ENCODE results near the gene ACOX2.
A peak's percentile ranks its signal among the peaks of the same experiment; 100 is the strongest.

The ACOX2 gene

DNA sequence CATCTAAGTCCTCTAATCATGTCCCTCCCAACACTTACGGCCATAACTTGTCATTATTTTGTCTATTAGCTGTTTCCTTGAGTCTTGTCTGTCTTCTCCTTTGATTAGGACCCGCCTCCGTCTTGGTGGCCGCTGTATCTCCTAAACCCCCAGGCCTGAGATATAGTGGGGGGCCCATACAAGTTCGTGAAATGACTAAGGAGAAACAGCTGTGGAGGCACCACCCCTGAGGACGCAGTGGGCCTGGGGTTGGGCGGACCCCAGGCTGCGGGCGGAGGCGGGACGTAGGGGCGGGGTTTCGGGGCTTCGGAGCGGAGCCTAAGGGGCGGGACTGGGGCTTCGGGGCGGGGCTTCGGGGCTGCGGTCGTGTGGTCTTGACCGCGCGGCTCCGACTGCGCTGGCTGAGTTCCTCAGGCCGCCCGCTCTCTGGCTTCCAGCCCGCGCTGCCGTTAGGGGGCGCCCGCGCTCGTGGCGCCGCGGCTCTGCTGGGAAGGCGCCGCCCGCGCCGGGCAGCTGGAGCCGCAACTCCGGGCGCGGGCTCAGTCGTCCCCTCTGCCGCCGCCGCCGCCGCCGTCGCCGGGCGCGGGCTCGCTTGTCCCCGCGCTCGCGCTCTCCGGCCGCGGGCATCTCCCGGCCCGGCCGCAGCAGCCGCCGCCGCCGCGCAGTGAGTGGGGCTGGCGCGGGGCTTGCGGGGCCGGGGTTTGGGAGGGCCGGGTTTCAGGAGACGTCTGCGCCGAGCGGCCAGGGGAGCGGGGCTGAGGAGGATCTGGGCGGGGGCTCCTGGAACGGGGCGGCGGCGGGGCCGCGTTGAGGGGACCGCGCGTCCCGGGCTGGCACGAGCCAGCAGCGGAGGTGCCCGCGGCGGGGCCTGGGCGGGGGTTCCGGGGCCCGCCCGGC, 45.2 kb downstream of the ACOX2 start, which contains the start of gene KCTD6:
Gene KCTD6, plus strand, starts transcription at position 591 of the 897 bp plus-strand sequence. CDS start 6,660 bp downstream, outside the sequence.
- Histone ChIP-seq H3K27ac (ENCODE audit: low read depth, low read length) (peak within 1 kb of the TSS; percentile 88), H3K9ac (ENCODE audit: low read length in 5 of 5) (peak within 1 kb of the TSS; percentile 78 to 91 (median 89))

DNA sequence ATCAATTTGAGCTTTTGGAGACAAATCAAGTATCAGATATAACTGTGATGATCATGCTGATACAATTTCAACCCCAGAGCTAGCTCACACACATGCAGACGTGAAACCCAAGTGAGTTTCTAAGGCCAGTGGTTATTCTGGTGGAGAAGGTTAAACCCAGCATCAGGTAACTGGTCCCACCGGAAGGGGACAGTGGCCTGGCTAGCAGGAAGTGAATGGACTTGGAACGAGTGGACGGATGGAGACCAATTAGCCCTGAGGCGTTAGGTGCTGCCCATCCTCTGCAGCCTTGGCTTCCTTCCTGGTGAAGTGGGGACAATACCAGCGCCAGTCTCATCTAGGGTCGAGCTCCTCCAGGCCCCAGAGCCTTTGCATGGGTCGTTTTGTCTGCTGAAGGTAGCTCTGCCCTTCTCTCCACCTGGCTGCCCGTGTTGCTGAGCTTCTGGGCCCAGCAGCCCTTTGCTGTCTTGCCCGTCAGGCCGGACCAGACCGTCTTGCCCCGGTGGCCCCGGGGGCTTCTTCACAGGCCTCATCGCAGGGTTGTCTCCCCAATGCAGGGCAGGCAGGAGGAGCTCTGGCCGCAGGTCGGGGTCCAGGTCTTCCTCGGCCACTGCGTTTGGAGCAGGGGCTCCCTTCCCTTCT, 46.0 kb downstream of the ACOX2 start:
- Histone ChIP-seq H3K27ac (ENCODE audit: low read depth, low read length) (peak overlapping the region; percentile 88), H3K4me3 (ENCODE audit: low read depth in 1 of 5, low read length in 5 of 5) (peak overlapping the region; percentile 68 to 85 (median 74)), H3K9me3 (ENCODE audit: control insufficient read depth in 5 of 5, low read length in 5 of 5) (no peaks in the 10 kb centered on the region), H3K36me3 (ENCODE audit: control insufficient read depth in 5 of 5, insufficient read depth in 5 of 5, low read length in 5 of 5) (no peaks in the 10 kb centered on the region), H3K4me1 (ENCODE audit: control insufficient read depth in 5 of 5, insufficient read depth in 5 of 5, low read length in 5 of 5) (peaks cover 15 to 52% (median 42%) of the 10 kb centered on the region in 5 donors), H3K9ac (ENCODE audit: low read length in 5 of 5) (peak overlapping the region; percentile 4 to 86 (median 73)), H3K27me3 (ENCODE audit: control insufficient read depth in 5 of 5, insufficient read depth in 4 of 5, low read length in 5 of 5) (peaks cover 0 to 4% (median 0%) of the 10 kb centered on the region in 5 donors)

More for the DNA sequence above, 45.2 kb downstream of the ACOX2 start, which contains the start of gene KCTD6:
- no peaks in the 10 kb centered on the region for H3K9me3 ChIP-seq (ENCODE audit: control insufficient read depth in 5 of 5, low read length in 5 of 5)
- H3K4me3 ChIP-seq (ENCODE audit: low read depth in 1 of 5, low read length in 5 of 5) = peak within 1 kb of the TSS; percentile 77 to 92 (median 87)
- no peaks in the 10 kb centered on the region for H3K36me3 ChIP-seq (ENCODE audit: control insufficient read depth in 5 of 5, insufficient read depth in 5 of 5, low read length in 5 of 5)
- H3K27me3 ChIP-seq (ENCODE audit: control insufficient read depth in 5 of 5, insufficient read depth in 4 of 5, low read length in 5 of 5) = peaks cover 0 to 4% (median 0%) of the 10 kb centered on the region in 5 donors
- H3K4me1 ChIP-seq (ENCODE audit: control insufficient read depth in 5 of 5, insufficient read depth in 5 of 5, low read length in 5 of 5) = peaks cover 15 to 59% (median 49%) of the 10 kb centered on the region in 5 donors

- H3K27me3 ChIP-seq (ENCODE audit: control insufficient read depth in 5 of 5, insufficient read depth in 4 of 5, low read length in 5 of 5) = peaks cover 0 to 4% (median 0%) of the 10 kb centered on the region in 5 donors
- H3K9me3 ChIP-seq (ENCODE audit: control insufficient read depth in 5 of 5, low read length in 5 of 5) = no peaks in the 10 kb centered on the region
- H3K27ac ChIP-seq (ENCODE audit: low read depth, low read length) = no peak overlapping the region
- H3K4me3 ChIP-seq (ENCODE audit: low read depth in 1 of 5, low read length in 5 of 5) = no peak overlapping the region
- no peak overlapping the region for H3K9ac ChIP-seq (ENCODE audit: low read length in 5 of 5)
- no peaks in the 10 kb centered on the region for H3K36me3 ChIP-seq (ENCODE audit: control insufficient read depth in 5 of 5, insufficient read depth in 5 of 5, low read length in 5 of 5)
- peaks cover 12 to 47% (median 34%) of the 10 kb centered on the region in 5 donors for H3K4me1 ChIP-seq (ENCODE audit: control insufficient read depth in 5 of 5, insufficient read depth in 5 of 5, low read length in 5 of 5)
These were observed 48.0 kb downstream of the ACOX2 start for GRCh38 chr3:58488967-58489366.

DNA sequence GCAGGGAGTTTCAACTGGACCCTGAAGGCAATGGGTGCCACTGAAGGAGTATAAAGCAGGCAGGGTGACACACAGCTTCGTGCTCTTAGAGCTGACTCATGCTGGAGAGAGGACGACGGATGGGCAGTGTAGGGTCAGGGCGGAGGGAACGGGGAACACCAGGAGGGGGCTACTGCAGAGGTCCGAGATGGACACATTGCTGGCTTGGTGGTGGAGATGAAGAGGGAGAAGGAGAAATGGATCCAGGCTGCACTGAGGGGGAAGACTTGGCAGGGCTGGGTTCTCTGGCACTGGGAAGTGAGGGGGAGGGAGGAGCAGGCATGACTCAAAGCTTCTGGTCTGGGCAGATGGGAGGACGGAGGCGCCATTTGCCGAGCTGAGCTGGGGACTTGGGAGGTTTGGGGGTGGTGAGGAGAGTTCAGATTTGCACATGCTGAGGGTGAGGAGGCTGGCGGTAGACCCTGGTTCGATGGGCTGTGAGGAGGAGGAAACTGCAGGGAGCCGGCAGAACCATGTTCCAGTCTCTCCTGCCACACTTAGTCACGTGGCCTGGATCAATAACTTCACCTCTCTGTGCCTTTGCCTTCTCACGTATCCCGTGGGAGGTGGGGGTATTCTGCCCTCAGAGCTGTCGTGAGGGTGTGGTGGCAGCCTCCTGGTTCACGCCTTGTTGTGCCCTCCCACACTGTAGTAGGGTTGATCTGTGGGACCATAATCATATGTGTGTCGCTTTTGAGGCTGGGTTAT, 49.7 kb downstream of the ACOX2 start:
- Histone ChIP-seq H3K4me3 (ENCODE audit: low read depth in 1 of 5, low read length in 5 of 5) (peak overlapping the region; percentile 20 to 72 (median 40)), H3K4me1 (ENCODE audit: control insufficient read depth in 5 of 5, insufficient read depth in 5 of 5, low read length in 5 of 5) (peaks cover 3 to 32% (median 18%) of the 10 kb centered on the region in 5 donors), H3K9me3 (ENCODE audit: control insufficient read depth in 5 of 5, low read length in 5 of 5) (no peaks in the 10 kb centered on the region), H3K27ac (ENCODE audit: low read depth, low read length) (no peak overlapping the region), H3K27me3 (ENCODE audit: control insufficient read depth in 5 of 5, insufficient read depth in 4 of 5, low read length in 5 of 5) (peaks cover 0 to 4% (median 0%) of the 10 kb centered on the region in 5 donors), H3K9ac (ENCODE audit: low read length in 5 of 5) (peak overlapping the region in 1 of 5 donors; percentile 22), H3K36me3 (ENCODE audit: control insufficient read depth in 5 of 5, insufficient read depth in 5 of 5, low read length in 5 of 5) (no peaks in the 10 kb centered on the region)

GRCh38 chr3:58485801-58486435, 51.1 kb downstream of the ACOX2 start:
- H3K4me1 ChIP-seq (ENCODE audit: control insufficient read depth in 5 of 5, insufficient read depth in 5 of 5, low read length in 5 of 5) = peaks cover 3 to 26% (median 13%) of the 10 kb centered on the region in 5 donors
- H3K27me3 ChIP-seq (ENCODE audit: control insufficient read depth in 5 of 5, insufficient read depth in 4 of 5, low read length in 5 of 5) = peaks cover 0 to 4% (median 0%) of the 10 kb centered on the region in 5 donors
- no peaks in the 10 kb centered on the region for H3K9me3 ChIP-seq (ENCODE audit: control insufficient read depth in 5 of 5, low read length in 5 of 5)

DNA sequence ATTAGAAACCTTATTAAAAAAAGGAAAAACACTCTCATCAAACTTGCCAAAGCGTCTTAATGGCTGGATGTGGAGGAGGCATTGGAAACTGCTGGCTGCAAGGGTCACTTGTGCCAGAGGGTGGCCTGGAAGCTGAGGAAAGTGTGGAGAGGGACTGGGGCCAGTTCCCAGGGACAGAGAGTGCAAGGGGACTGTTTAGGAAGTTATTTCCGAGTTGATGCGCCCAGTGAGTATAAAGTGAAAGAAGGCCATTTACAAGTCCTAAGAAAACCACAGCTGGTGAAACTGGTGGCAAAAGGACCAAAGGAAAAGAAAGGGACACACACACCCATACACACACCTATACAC, 52.3 kb downstream of the ACOX2 start:
- no peaks in the 10 kb centered on the region for H3K36me3 ChIP-seq (ENCODE audit: control insufficient read depth in 5 of 5, insufficient read depth in 5 of 5, low read length in 5 of 5)
- no peak overlapping the region for H3K4me3 ChIP-seq (ENCODE audit: low read depth in 1 of 5, low read length in 5 of 5)
- peaks cover 0 to 4% (median 0%) of the 10 kb centered on the region in 5 donors for H3K27me3 ChIP-seq (ENCODE audit: control insufficient read depth in 5 of 5, insufficient read depth in 4 of 5, low read length in 5 of 5)
- H3K9ac ChIP-seq (ENCODE audit: low read length in 5 of 5) = no peak overlapping the region
- H3K9me3 ChIP-seq (ENCODE audit: control insufficient read depth in 5 of 5, low read length in 5 of 5) = no peaks in the 10 kb centered on the region
- peaks cover 3 to 23% (median 10%) of the 10 kb centered on the region in 5 donors for H3K4me1 ChIP-seq (ENCODE audit: control insufficient read depth in 5 of 5, insufficient read depth in 5 of 5, low read length in 5 of 5)
- no peak overlapping the region for H3K27ac ChIP-seq (ENCODE audit: low read depth, low read length)

More at GRCh38 chr3:58485801-58486435, 51.1 kb downstream of the ACOX2 start:
- Histone ChIP-seq H3K27ac (ENCODE audit: low read depth, low read length) (no peak overlapping the region), H3K4me3 (ENCODE audit: low read depth in 1 of 5, low read length in 5 of 5) (no peak overlapping the region), H3K9ac (ENCODE audit: low read length in 5 of 5) (no peak overlapping the region), H3K36me3 (ENCODE audit: control insufficient read depth in 5 of 5, insufficient read depth in 5 of 5, low read length in 5 of 5) (no peaks in the 10 kb centered on the region)

GRCh38 chr3:58484045-58484721, 52.8 kb downstream of the ACOX2 start:
- no peak overlapping the region for H3K9ac ChIP-seq (ENCODE audit: low read length in 5 of 5)
- no peaks in the 10 kb centered on the region for H3K9me3 ChIP-seq (ENCODE audit: control insufficient read depth in 5 of 5, low read length in 5 of 5)
- peaks cover 0 to 4% (median 0%) of the 10 kb centered on the region in 5 donors for H3K27me3 ChIP-seq (ENCODE audit: control insufficient read depth in 5 of 5, insufficient read depth in 4 of 5, low read length in 5 of 5)
- no peak overlapping the region for H3K27ac ChIP-seq (ENCODE audit: low read depth, low read length)
- H3K4me3 ChIP-seq (ENCODE audit: low read depth in 1 of 5, low read length in 5 of 5) = no peak overlapping the region
- H3K4me1 ChIP-seq (ENCODE audit: control insufficient read depth in 5 of 5, insufficient read depth in 5 of 5, low read length in 5 of 5) = peaks cover 3 to 23% (median 10%) of the 10 kb centered on the region in 5 donors
- H3K36me3 ChIP-seq (ENCODE audit: control insufficient read depth in 5 of 5, insufficient read depth in 5 of 5, low read length in 5 of 5) = no peaks in the 10 kb centered on the region

GRCh38 chr3:58482917-58483636, 53.9 kb downstream of the ACOX2 start:
- no peak overlapping the region for H3K4me3 ChIP-seq (ENCODE audit: low read depth in 1 of 5, low read length in 5 of 5)
- no peak overlapping the region for H3K27ac ChIP-seq (ENCODE audit: low read depth, low read length)

More at GRCh38 chr3:58482917-58483636, 53.9 kb downstream of the ACOX2 start:
- Histone ChIP-seq H3K4me1 (ENCODE audit: control insufficient read depth in 5 of 5, insufficient read depth in 5 of 5, low read length in 5 of 5) (peaks cover 3 to 23% (median 10%) of the 10 kb centered on the region in 5 donors), H3K36me3 (ENCODE audit: control insufficient read depth in 5 of 5, insufficient read depth in 5 of 5, low read length in 5 of 5) (no peaks in the 10 kb centered on the region), H3K27me3 (ENCODE audit: control insufficient read depth in 5 of 5, insufficient read depth in 4 of 5, low read length in 5 of 5) (peaks cover 0 to 4% (median 0%) of the 10 kb centered on the region in 5 donors), H3K9ac (ENCODE audit: low read length in 5 of 5) (no peak overlapping the region), H3K9me3 (ENCODE audit: control insufficient read depth in 5 of 5, low read length in 5 of 5) (no peaks in the 10 kb centered on the region)

Data from subcutaneous abdominal adipose tissue (tissue), 5 donors.